Urothelium cell line (cell line): ENCODE data around the gene IQSEC3.

Experiments
- DNase-seq: peaks from one replicate; pipeline ENCODE4 v3.0.0; 2011; ENCODE audit warnings: low spot score, mixed read lengths
- FAIRE-seq: peaks from 2 replicates; lab custom pipeline; 2011; peaks lifted over from hg19 to GRCh38; lab: Jason Lieb, UNC

The IQSEC3 gene

GRCh38 chr12:227286-227915, 160.8 kb downstream of the IQSEC3 start:
- DNase-seq (no peak), FAIRE-seq (peak; percentile 13)
